ENCODE data around the gene SERAC1. TPM values are rescaled to one million over a fixed set of nuclear protein-coding genes. Genes with fewer than 3 reads are reported as not detected.

SERAC1 gene
- total and polyA plus RNA-seq, 2 of the 4 experiments (the other 2 are of a cell fraction) = 7.7 to 15.6 TPM

DNA sequence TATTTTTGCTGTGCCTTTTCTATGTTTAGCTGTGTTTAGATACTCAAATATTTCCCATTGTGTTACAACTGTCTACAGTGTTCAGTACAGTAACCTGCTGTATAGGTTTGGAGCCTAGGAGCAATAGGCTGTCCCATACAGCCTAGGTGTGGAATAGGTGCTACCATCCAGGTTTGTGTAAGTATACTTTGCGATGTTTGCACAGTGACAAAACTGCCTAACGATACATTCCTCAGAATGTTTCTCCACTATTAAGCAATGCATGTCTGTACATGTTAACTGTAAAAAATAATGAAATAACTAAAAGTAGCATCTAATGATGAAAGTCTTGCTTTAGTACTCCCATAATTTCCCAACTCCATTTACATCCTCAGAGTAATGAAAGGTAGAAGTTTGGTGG is 46.0 kb downstream of the SERAC1 start:
- no peak for TF ChIP-seq CEBPB (IDR thresholded peaks at IDR 0.05; ENCODE audit: low read depth, low read length)
- TF ChIP-seq, protein P1, sequence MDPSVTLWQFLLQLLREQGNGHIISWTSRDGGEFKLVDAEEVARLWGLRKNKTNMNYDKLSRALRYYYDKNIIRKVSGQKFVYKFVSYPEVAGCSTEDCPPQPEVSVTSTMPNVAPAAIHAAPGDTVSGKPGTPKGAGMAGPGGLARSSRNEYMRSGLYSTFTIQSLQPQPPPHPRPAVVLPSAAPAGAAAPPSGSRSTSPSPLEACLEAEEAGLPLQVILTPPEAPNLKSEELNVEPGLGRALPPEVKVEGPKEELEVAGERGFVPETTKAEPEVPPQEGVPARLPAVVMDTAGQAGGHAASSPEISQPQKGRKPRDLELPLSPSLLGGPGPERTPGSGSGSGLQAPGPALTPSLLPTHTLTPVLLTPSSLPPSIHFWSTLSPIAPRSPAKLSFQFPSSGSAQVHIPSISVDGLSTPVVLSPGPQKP (IDR thresholded peaks at IDR 0.05; ENCODE audit: borderline replicate concordance, low read depth, low read length) = no peak
- no peak for TF ChIP-seq MAFK (IDR thresholded peaks at IDR 0.05; ENCODE audit: low read depth, low read length)
- no peak for TF ChIP-seq NFE2L2 (IDR thresholded peaks at IDR 0.05; ENCODE audit: low read depth, low read length)
- TF ChIP-seq POLR2A (IDR thresholded peaks at IDR 0.05; ENCODE audit: low read depth, low read length) = no peak
- no peak for TF ChIP-seq RCOR1 (IDR thresholded peaks at IDR 0.05; ENCODE audit: insufficient replicate concordance, low read length)
- no peak for TF ChIP-seq SMC3 (IDR thresholded peaks at IDR 0.05; ENCODE audit: low read depth, low read length)
- no peak for TF ChIP-seq BHLHE40 (IDR thresholded peaks at IDR 0.05; ENCODE audit: low read depth, low read length)
- in situ Hi-C loops (cut with MboI; ENCODE audit: low sequenced_read_pairs) = no loop called here
- Histone ChIP-seq H3K14ac (replicated peaks; ENCODE audit: low read depth, low read length) (no peak overlapping the region), H4K5ac (ENCODE audit: low read depth, low read length) (no peak overlapping the region; the same call in 1 of the 2 replicates), H3K9me3 (ENCODE audit: control insufficient read depth, insufficient read depth, low read length) (no peaks in the 10 kb centered on the region), H4K20me1 (ENCODE audit: insufficient read depth, low read length) (no peaks in the 10 kb centered on the region), H4K91ac (ENCODE audit: insufficient read depth, low read depth, low read length) (no peak overlapping the region), H3K9ac (ENCODE audit: low read depth, low read length) (no peak overlapping the region), H3K4me1 (ENCODE audit: control insufficient read depth, insufficient read depth, low read length) (no peaks in the 10 kb centered on the region), H3K4me3 (ENCODE audit: insufficient read depth, low read depth, low read length) (no peak overlapping the region), H3K56ac (ENCODE audit: extremely low read depth, insufficient read depth, low read length) (no peak overlapping the region), H2AK5ac (ENCODE audit: low read depth, low read length) (no peak overlapping the region), H3K4me2 (ENCODE audit: low read depth, low read length) (no peak overlapping the region), H3K23ac (ENCODE audit: low read depth, low read length) (no peak overlapping the region), H3K36me3 (ENCODE audit: control insufficient read depth, insufficient read depth, low read length) (peaks cover 11% of the 10 kb centered on the region), H3K27ac (ENCODE audit: insufficient read depth, low read length) (no peak overlapping the region), H2BK5ac (ENCODE audit: low read depth, low read length, poor library complexity, severe bottlenecking) (no peak overlapping the region), H2BK120ac (ENCODE audit: low read depth, low read length) (no peak overlapping the region), H3K79me1 (ENCODE audit: low read depth in 1 of 2, low read length in 2 of 2) (no peaks in the 10 kb centered on the region), H2AFZ (replicated peaks; ENCODE audit: low read length, poor library complexity) (no peak overlapping the region), H2BK15ac (ENCODE audit: low read depth, low read length) (no peak overlapping the region), H2BK20ac (ENCODE audit: low read depth, low read length) (no peak overlapping the region), H2AK9ac (replicated peaks; ENCODE audit: low read depth, low read length, poor library complexity) (no peak overlapping the region), H3K9me1 (ENCODE audit: insufficient read depth, low read length) (peaks cover 4% of the 10 kb centered on the region; the same call in 1 of the 2 replicates), H3K18ac (ENCODE audit: low read depth, low read length) (peak overlapping the region; percentile 61; the same call in 1 of the 2 replicates), H3K4ac (ENCODE audit: low read depth, low read length) (no peak overlapping the region), H4K8ac (ENCODE audit: low read depth in 2 of 2, low read length in 2 of 2) (no peak overlapping the region), H3K27me3 (ENCODE audit: control insufficient read depth, insufficient read depth, low read length) (no peaks in the 10 kb centered on the region)
- no TSS peak for BruUV-seq (replicated peaks)
- ATAC-seq (ENCODE audit: low read depth) (no peak), DNase-seq (no peak)
- intact Hi-C loops (cut with micrococcal nuclease) = no loop called here
- CTCF ChIA-PET = no interaction called here
- dilution Hi-C loops (cut with HindIII; ENCODE audit: low sequenced_read_pairs, unreplicated experiment) = no loop called here
- POLR2A ChIA-PET (ENCODE audit: unreplicated experiment) = no interaction called here
- WGBS, 2 experiments (ENCODE audit: extremely low coverage in 2 of 2, insufficient read length in 1 of 2) = no CpG with 5 or more reads among the region's 2 CpGs

Measured in IMR-90 (cell line).